ENCODE data around the gene ALDH1A1.

GRCh38 chr9:72855321-72855720 lies 97.5 kb downstream of the ALDH1A1 start:
- TF ChIP-seq CTCF (IDR thresholded peaks at IDR 0.05; ENCODE audit: low read length) (no peak), EZH2 (optimal IDR thresholded peaks at IDR 0.05; ENCODE audit: low read depth, low read length) (no peak), EZH2phosphoT487 (IDR thresholded peaks at IDR 0.05; ENCODE audit: low read length) (no peak)
